Lung (tissue), 12 donors: Measurements from ENCODE around the gene C6orf62. TPM values are rescaled to one million over a fixed set of nuclear protein-coding genes. Genes with fewer than 3 reads are reported as not detected.
A peak's percentile ranks its signal among the peaks of the same experiment; 100 is the strongest.
"Not testable (repeated sequence)": the region's sequence is repeated elsewhere in the genome, so short reads cannot be mapped to it uniquely, and the experiment has no call there.

ENCODE experiments used
- ATAC-seq: fragments of 200-7000 bp; cut with Tn5 transposase; one replicate; pipeline ENCODE4 v1.9.1; 2020; ENCODE audit warnings: moderate number of reproducible peaks; ENCODE audit not compliant: insufficient read depth, low FRiP score
- DNase-seq, 3 donors: peaks; one replicate each; pipeline ENCODE4 v3.0.0-alpha.2; 2013 to 2017
- H3K27ac ChIP-seq, 2 donors: one replicate each; pipeline ENCODE4 v1.5.1; 2013; ENCODE audit warnings: mild to moderate bottlenecking in 2 of 2, moderate library complexity in 2 of 2, control low read depth in 1 of 2, inconsistent platforms in 1 of 2, low read depth in 1 of 2, low read length in 1 of 2
- H3K27me3 ChIP-seq, 3 donors: one replicate each; pipeline ENCODE4 v1.5.1; 2013; ENCODE audit warnings: low read length in 2 of 3; ENCODE audit not compliant: control insufficient read depth in 3 of 3, insufficient read depth in 3 of 3
- H3K36me3 ChIP-seq, 4 donors: one replicate each; pipeline ENCODE4 v1.5.1; 2013; ENCODE audit warnings: low read length in 4 of 4, mild to moderate bottlenecking in 1 of 4, moderate library complexity in 1 of 4; ENCODE audit not compliant: control insufficient read depth in 4 of 4, insufficient read depth in 4 of 4
- H3K4me1 ChIP-seq, 5 donors: one replicate each; pipeline ENCODE4 v1.5.1; 2013; ENCODE audit warnings: low read length in 5 of 5, mild to moderate bottlenecking in 2 of 5, moderate library complexity in 1 of 5; ENCODE audit not compliant: control insufficient read depth in 5 of 5, insufficient read depth in 5 of 5
- H3K4me3 ChIP-seq: one replicate; pipeline ENCODE4 v1.5.1; 2013; ENCODE audit warnings: mild to moderate bottlenecking, control low read depth, moderate library complexity
- H3K9ac ChIP-seq, 2 donors: one replicate each; pipeline ENCODE4 v1.5.1; 2013; ENCODE audit warnings: low read length in 2 of 2, control low read depth in 1 of 2; ENCODE audit not compliant: insufficient read depth in 1 of 2
- H3K9me3 ChIP-seq, 4 donors: one replicate each; pipeline ENCODE4 v1.5.1; 2013; ENCODE audit warnings: low read length in 3 of 4, mild to moderate bottlenecking in 1 of 4, moderate library complexity in 1 of 4; ENCODE audit not compliant: control insufficient read depth in 4 of 4, insufficient read depth in 3 of 4
- WGBS, 2 donors: extraction: QIAGEN DNeasy Blood & Tissue Kit; methylation state at CpG; one replicate each; pipeline ENCODE4 v1.1.7; 2013; 5-methylcytosine and 5-hydroxymethylcytosine counted together
- polyA plus RNA-seq, 2 donors: library from polyadenylated mRNA; stranded (reverse); fragments of 200-250 nt; gene quantifications; one replicate each; pipeline ENCODE4 v1.2.1, GENCODE V29; 2013
- total RNA-seq, 2 donors: library from RNA; depleted of rRNA in 1 of 2; stranded (reverse); fragments of >200 nt in 1 of 2; gene quantifications; one replicate each; pipeline ENCODE4 v1.2.1, GENCODE V29; 2014 to 2021
- TF ChIP-seq, protein P1 (sequence below): IDR thresholded peaks from 2 replicates; pipeline ENCODE4 v1.5.1; 2012; ENCODE audit warnings: mild to moderate bottlenecking; ENCODE audit errors: control extremely low read depth, extremely low read depth
- donor health status: control.
- donor health status: control.
- donor health status: Bipolar disorder and iron deficiency.
- donor health status: healthy.
- donor health status: DM: yes; HTN: yes; CAD: no.

Gene C6orf62
- total and polyA plus RNA-seq, 4 donors, result 71.8 to 123 (median 80.1) TPM

DNA sequence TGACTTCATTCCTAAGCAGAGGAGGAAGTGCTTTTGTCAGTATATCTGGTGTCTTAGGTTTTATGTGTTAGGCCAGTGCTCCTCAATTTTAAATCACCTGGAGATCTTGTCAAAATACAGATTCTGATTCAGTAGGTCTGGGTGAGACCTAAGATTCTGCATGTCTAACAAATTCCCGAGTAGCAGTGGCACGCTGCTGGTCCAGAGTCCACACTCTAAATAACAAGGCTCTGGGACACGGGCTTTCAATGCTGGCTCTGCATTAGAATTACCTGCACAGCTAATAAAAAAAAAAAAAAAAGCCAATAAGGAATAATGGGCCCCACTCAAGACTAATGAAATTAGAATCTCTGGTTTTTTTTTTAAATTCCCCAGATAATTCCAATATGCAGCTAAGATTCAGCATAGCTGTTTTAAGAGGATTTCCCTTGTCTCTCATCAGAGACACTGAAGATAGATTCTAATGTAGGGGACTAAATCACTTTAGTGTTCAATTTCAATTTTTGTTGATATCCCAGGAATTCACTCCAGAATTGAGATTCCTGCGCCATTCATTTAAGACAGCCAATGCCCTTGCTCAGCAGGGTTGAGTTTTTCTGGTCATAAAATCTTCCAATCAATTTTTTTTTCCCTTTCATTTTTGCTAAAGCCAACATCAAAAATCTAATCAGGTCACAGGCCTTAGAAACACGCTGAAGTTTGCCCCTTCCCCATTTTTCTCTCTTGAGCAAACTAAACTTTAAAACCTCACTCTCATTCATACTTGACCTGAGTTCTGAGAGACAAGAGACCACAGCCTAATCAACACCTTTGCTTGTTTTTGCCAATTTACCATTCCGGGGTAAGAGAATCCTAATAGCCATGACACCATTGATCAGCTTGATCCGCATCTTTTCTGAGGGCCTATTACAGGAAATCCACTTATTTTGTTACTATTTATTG, 54.6 kb downstream of the C6orf62 start:
- H3K4me1 ChIP-seq, result peaks cover 3 to 27% (median 10%) of the 10 kb centered on the region in 5 donors
- ATAC-seq (no peak), DNase-seq (no peak)
- no peak overlapping the region for H3K9ac ChIP-seq
- H3K36me3 ChIP-seq, result peaks cover 5 to 11% (median 10%) of the 10 kb centered on the region in 4 donors
- H3K9me3 ChIP-seq, result no peaks in the 10 kb centered on the region
- 95% methylated on average over 7 of the region's 7 CpGs for WGBS, 2 donors
- no peak overlapping the region for H3K27ac ChIP-seq
- H3K27me3 ChIP-seq, result no peaks in the 10 kb centered on the region
- TF ChIP-seq, protein P1, sequence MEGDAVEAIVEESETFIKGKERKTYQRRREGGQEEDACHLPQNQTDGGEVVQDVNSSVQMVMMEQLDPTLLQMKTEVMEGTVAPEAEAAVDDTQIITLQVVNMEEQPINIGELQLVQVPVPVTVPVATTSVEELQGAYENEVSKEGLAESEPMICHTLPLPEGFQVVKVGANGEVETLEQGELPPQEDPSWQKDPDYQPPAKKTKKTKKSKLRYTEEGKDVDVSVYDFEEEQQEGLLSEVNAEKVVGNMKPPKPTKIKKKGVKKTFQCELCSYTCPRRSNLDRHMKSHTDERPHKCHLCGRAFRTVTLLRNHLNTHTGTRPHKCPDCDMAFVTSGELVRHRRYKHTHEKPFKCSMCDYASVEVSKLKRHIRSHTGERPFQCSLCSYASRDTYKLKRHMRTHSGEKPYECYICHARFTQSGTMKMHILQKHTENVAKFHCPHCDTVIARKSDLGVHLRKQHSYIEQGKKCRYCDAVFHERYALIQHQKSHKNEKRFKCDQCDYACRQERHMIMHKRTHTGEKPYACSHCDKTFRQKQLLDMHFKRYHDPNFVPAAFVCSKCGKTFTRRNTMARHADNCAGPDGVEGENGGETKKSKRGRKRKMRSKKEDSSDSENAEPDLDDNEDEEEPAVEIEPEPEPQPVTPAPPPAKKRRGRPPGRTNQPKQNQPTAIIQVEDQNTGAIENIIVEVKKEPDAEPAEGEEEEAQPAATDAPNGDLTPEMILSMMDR, result no peak
- no peak overlapping the region for H3K4me3 ChIP-seq

DNA sequence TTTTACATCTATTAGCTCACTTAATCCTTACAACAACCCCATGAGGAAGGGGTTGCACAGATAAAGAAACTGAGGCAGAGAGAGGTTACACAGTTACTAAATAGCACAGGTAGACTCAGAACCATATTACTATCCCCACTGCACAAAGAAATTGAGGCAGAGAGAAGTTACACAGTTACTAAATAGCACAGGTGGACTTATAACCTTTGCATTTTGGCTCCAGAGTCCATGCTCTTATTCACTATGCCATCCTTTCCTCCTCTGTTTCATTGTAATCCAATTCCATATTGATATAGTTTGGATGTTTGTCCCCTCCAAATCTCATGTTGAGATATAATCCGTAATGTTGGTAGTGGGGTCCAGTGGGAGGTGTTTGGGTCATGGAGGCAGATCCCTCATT, 55.8 kb downstream of the C6orf62 start:
- peaks cover 5 to 17% (median 10%) of the 10 kb centered on the region in 4 donors for H3K36me3 ChIP-seq
- H3K27me3 ChIP-seq, result no peaks in the 10 kb centered on the region
- H3K4me3 ChIP-seq, result no peak overlapping the region
- TF ChIP-seq, protein P1, result no peak
- ATAC-seq, result no peak
- H3K27ac ChIP-seq, result no peak overlapping the region
- H3K4me1 ChIP-seq, result peaks cover 4 to 27% (median 10%) of the 10 kb centered on the region in 5 donors
- no peak for DNase-seq
- no peak overlapping the region for H3K9ac ChIP-seq
- no peaks in the 10 kb centered on the region for H3K9me3 ChIP-seq
- WGBS, 2 donors, result 95 to 100% methylated on average over 1 of the region's 1 CpG

DNA sequence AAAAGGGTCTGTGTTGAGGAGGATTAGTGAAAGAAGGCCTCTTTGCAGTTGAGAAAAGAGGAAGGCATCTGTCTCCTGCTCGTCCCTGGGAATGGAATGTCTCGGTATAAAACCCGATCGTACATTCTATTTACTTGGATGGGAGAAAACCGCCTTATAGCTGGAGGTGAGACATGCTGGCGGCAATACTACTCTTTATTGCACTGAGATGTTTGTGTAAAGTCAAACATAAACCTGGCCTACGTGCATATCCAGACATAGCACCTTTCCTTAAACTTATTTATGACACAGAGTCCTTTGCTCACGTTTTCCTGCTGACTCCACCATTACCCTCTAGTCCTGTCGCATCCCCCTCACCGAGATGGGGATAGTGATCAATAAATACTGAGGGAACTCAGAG, 56.7 kb downstream of the C6orf62 start:
- WGBS, 2 donors, result 90 to 92% methylated on average over 10 of the region's 10 CpGs
- no peak for ATAC-seq

DNA sequence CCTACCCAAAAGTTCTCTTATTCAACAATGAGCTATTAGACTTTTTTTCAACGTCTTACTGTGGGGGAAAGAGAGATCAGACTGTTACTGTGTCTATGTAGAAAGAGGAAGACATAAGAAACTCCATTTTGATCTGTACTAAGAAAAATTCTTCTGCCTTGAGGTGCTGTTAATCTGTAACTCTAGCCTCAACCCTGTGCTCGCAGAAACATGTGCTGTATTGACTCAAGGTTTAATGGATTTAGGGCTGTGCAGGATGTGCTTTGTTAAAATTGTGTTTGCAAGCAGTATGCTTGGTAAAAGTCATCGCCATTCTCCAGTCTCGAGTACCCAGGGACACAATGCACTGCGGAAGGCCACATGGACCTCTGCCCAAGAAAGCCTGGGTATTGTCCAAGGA, 57.2 kb downstream of the C6orf62 start:
- DNase-seq, result peak in 1 of 3 donors; percentile 29
- Histone ChIP-seq H3K4me1 (peaks cover 1 to 19% (median 7%) of the 10 kb centered on the region in 5 donors), H3K36me3 (peaks cover 5 to 19% (median 12%) of the 10 kb centered on the region in 4 donors)
- WGBS, 2 donors, result 87 to 93% methylated on average over 5 of the region's 5 CpGs
- not testable (repeated sequence) for H3K9ac ChIP-seq, H3K27ac ChIP-seq, H3K9me3 ChIP-seq, H3K27me3 ChIP-seq, H3K4me3 ChIP-seq, ATAC-seq

More for the DNA sequence above, 56.7 kb downstream of the C6orf62 start:
- H3K27ac ChIP-seq, result no peak overlapping the region
- no peaks in the 10 kb centered on the region for H3K9me3 ChIP-seq
- H3K4me1 ChIP-seq, result peaks cover 1 to 19% (median 7%) of the 10 kb centered on the region in 5 donors
- no peak overlapping the region for H3K9ac ChIP-seq
- no peaks in the 10 kb centered on the region for H3K27me3 ChIP-seq
- peaks cover 5 to 19% (median 10%) of the 10 kb centered on the region in 4 donors for H3K36me3 ChIP-seq
- TF ChIP-seq, protein P1, result no peak
- H3K4me3 ChIP-seq, result no peak overlapping the region
- DNase-seq, result no peak
